ENCODE results near the gene SELENOS. TPM values are rescaled to one million over a fixed set of nuclear protein-coding genes. Genes with fewer than 3 reads are reported as not detected.

Gene SELENOS, protein sequence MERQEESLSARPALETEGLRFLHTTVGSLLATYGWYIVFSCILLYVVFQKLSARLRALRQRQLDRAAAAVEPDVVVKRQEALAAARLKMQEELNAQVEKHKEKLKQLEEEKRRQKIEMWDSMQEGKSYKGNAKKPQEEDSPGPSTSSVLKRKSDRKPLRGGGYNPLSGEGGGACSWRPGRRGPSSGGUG
- 41.5 TPM for polyA plus RNA-seq (2012; ENCODE audit: insufficient read depth, insufficient read length)

DNA sequence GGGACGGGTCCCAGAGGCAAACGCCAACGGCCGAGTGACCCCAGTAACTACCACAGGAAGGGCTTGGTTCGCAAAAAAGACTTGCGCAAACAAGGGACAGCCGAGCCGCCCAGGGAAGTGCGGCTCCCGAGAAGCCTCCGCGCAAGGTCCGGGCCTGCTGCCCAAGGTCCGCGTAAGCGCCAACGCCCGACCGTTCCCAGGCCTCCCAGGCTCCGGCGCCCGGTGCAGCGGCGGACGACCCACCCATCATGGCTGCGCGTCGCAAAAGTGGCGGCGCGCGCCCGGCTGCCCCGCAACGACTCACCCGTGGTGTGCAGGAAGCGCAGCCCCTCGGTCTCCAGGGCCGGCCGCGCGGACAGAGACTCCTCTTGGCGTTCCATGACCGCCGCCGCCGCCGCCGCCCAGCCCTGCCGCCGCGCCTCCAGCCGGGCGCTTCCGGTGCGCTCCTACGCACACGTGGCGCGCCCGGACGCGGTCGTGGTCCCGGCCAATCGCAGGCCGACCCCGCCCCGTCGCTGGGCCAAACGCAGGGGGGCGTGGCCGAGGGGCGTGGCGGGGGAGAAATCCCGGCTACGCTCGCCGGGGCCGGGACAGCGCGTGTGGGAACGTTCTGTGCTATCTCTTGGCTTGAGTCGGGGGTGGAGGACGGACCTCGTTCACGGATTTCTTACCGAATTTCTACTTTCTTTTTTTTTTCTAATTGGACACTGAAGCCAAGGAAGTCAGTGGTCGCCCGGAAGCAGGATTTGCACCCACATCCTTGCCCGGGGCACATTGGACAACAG, at the start of gene SELENOS:
Gene SELENOS (minus strand): TSS at position 448 of the 785 bp plus-strand sequence. CDS start 68 bp downstream, at position 380.
- peak; percentile 67 for DNase-seq (ENCODE audit: low read depth, low spot score)
- peak within 1 kb of the TSS; percentile 91 for H3K4me3 ChIP-seq (ENCODE audit: low read length)

DNA sequence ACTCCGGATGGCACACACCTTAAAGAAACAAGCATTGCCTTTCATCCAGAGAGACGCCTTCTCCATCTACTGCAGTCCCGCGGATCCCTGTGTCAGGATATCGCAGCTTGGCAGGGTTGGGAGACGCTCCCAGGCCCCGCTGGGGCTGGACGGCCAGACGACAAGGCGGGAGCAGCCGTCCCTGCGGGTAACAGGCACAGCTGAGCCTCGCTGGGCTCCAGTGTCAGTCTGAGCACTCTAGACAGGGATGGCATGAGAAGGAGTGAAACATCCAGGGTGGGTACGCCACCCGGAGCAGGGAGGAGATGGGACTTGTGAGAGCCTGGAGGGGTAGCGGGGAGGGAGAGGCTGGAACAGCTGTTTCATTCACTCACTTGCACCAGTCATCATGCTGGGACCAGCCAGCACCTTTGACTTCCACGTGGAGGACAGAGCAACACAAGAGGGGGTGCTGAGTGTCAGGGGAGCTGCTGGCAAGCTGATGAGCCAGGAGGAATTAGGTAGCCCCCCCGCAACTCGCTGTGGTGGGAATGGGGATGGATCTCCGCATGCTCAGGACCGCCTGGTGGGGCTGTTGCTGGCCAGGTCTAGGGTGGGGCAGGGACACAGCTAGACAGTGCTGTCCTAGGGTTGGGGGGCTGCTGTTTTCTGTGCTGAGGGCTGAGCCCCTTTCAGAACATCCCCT, 49.3 kb upstream of the SELENOS start:
- DNase-seq (ENCODE audit: low read depth, low spot score): no peak
- no peak overlapping the region for H3K4me3 ChIP-seq (ENCODE audit: low read length)

DNA sequence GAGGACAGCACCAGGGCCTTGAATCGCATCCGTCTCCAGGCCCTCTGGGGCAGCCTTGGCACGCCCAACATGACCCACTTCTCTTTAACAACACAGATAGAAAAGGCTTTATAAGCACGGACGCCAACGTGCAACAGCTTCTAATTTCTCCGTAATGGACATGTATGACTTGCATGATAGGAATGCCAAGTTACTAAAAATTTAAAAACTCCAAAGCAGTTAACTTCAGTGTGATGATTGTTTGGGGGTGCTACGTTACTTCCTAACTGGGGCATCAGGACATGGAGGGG, 48.7 kb upstream of the SELENOS start:
- no peak overlapping the region for H3K4me3 ChIP-seq (ENCODE audit: low read length)
- DNase-seq (ENCODE audit: low read depth, low spot score): no peak

DNA sequence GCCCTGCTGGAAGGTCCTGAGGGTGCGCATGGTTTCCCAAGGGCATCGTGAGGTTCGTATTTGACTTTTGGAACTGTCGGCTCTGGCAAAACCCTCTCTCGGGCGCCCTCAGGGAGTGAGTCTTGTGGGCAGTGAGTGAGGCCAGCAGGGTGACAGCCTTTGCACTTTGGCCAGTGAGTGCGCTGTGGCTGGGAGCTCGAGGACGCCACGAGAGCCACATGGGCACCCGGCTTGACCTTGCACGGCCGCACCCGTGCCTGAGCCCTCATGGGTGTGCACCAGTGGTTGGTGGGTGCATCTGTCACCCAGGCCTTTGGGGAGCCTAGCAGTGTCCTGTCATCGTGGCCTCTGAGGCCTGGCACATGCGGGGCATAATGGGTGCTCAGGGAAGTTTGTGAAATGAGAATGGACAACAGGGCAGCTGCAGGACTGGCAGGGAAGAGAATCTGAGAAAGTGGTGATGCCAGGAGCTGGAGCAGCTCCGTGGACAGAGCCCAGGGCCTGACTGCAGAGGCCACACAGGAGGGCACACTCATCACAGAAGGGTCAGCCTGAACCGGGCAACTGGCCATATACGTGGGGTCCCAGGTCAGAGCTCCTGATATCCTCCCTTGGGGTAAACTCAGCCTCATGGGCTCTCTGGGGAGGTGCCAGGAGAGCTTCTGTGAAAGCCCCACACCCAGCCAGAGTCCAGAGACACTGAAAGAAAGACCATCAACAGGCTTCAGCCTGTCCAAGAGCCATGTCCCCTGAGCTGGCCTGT, 48.2 kb upstream of the SELENOS start:
- no peak for DNase-seq (ENCODE audit: low read depth, low spot score)
- no peak overlapping the region for H3K4me3 ChIP-seq (ENCODE audit: low read length)

DNA sequence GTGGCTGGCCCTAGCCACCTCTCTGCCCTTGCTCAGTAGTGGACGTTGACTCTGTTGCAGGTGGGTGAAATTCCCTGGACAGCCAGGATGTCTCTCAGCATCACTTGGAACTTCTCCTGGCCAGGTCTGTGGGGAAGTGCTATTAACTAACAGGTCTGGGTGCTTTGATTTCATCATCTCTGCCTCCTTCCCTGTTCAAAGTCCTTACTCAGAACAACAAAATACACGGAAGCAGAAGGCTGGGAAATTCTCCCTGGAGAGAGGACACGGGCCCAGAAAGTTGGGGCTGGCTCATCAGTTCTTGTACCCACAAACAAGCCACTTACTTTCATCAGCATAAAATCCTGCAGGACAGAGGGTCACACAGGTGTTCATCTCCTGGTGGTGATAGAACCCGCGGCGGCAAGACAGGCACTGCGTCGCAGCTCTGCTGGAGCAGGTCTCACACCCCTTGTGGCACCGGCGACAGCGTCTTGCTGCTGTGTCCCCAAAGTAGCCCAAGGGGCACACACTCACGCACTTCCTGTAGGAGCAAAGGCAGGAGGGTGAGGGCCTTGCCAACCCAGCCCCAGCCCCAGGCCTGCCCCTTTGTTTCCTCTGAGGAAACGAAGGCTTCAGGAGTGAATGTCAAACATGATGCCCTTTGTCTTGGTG, 47.4 kb upstream of the SELENOS start:
- no peak for DNase-seq (ENCODE audit: low read depth, low spot score)

DNA sequence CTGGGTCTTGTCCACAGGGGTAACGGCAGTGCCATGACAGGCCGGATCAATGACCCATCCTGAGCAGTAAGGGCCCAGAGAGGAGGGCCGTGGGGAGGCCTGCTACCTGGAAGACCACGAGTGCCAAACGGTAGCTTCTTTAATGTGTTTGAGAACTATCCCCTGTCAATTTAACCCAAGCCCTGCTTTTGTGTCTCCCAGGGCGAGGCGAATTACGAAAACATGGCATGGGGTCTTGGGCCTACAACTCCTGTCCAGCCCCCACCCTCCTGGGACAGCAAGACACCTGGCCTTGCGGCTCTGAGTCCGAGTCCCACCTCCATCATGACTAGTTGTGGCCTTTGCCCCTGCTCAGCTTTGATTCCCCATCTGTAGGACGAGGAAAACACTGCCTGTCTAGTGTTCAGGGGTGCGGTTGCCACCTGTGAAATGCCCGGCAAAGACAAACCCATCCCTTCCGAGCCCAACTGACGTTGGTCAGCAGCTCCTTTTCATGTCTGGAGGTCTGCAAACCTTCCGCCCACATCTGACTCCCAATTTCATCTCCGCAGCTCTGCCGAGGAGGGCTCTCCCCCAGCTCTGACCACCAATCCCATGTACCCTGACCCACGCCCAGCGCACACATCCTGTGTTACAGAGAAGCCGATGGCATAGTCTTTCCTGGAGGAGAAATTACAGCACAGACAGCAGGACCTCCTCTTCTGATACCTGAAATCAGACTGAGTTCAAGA, 46.7 kb upstream of the SELENOS start:
- H3K4me3 ChIP-seq (ENCODE audit: low read length): no peak overlapping the region
- no peak for DNase-seq (ENCODE audit: low read depth, low spot score)

More for the DNA sequence above, 47.4 kb upstream of the SELENOS start:
- H3K4me3 ChIP-seq (ENCODE audit: low read length): no peak overlapping the region

DNA sequence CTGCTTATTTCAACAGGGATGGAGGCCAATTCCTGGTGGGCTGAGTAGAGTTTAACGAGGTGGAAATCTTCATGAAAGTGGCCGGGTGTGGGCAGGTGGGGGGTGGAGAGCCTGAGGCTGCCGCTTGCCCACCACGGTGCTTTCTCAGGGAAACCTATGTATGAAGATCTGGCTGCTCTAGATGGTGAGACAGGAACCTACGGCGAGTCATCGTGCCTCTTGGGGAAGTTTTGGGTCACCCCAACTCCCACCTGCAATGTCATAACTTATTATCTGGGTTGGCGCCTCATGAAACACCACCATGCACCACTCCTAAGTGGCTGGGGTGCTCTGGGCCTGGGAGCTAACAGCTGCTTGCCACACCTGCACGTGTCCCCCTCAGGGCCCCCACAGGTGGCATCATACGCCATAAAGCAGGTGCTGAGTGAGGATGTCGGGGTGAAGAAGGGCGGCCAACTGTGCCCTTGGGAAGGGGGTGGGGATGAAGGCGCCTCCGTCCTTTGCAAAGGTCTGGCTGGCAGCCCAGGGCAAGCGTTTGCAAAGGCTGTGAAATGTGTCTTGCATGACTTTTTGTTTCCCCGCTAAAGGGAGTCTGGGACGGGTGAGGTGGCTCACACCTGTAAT, 45.7 kb upstream of the SELENOS start:
- DNase-seq (ENCODE audit: low read depth, low spot score): no peak
- no peak overlapping the region for H3K4me3 ChIP-seq (ENCODE audit: low read length)

DNA sequence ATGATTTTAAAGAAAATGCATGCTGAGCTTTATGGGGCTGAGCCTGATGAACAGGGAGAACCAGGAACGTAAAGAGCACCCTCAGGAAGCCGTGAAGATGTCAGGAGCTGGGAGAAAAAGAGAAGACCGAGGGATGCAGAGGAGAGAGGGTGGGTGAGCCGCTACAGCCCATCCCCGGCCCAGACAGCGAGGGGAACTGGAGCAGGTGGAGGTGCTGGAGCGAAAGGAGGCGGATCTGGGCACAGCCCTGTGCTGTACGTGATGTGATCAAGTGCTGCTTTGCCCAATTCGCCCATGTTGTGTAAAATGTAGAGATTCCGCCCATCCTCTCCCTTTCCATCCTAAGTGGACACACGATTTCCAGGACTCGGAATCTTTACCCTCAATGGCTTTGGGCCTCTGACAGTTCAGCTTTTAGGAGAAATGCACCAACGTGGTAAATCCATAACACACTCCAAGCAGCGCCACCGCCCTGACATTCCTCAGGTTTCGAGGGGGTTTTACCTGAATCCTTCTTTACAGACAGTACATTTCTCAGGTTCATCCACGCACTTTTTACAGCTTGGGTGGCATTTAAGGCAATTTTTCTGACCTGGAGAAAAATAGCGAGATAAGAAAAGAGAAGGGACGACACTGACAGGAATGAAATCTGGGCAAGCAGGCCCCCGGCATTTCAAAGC, 44.9 kb upstream of the SELENOS start:
- DNase-seq (ENCODE audit: low read depth, low spot score): no peak
- no peak overlapping the region for H3K4me3 ChIP-seq (ENCODE audit: low read length)

DNA sequence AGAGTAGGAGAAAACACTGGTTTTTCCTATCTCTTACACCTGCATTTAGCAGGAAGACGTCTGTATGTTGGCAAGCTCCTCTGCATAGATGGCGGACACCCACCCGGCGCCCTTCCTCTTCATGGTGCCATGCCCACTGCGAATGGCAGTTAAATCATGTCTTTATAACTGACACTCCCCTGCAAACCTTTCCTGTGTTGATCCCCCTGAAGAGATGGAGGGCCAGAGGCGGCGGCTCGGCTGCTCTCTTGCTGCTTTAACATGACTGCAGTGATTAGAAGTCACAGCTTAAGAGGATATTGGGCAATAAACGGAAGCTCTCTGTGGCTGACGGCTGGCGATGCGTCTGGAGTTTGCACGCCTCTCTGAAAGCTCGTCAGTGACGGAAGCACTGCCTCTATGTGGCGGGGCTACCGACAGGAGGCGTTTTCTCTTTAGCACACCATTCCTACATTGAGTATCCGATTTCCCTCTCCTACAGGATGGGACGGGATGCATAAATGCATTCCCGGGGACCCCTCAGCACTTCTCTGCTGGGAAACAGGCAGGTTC, 43.3 kb upstream of the SELENOS start:
- H3K4me3 ChIP-seq (ENCODE audit: low read length): peak overlapping the region; percentile 50
- peak; percentile 93 for DNase-seq (ENCODE audit: low read depth, low spot score)

DNA sequence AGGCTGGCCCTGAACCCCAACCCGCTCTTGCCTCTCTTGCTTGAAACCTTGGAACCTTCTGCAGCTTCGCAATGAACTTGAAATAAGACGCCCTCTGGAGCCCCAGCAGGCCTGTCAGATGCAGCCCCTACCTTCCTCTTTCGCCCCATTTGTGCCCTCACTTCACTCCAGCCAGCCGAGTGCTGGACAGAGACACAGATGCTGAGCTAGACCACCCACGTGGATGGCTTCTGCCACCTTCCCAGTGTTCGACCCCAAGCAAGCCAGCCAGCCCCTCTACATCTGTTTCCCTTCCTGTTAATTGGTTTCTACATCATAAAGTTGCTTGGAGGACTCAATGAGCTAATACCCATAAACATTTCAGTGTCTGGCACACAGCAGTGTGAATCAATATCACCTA, 41.6 kb upstream of the SELENOS start:
- no peak overlapping the region for H3K4me3 ChIP-seq (ENCODE audit: low read length)
- DNase-seq (ENCODE audit: low read depth, low spot score): no peak

DNA sequence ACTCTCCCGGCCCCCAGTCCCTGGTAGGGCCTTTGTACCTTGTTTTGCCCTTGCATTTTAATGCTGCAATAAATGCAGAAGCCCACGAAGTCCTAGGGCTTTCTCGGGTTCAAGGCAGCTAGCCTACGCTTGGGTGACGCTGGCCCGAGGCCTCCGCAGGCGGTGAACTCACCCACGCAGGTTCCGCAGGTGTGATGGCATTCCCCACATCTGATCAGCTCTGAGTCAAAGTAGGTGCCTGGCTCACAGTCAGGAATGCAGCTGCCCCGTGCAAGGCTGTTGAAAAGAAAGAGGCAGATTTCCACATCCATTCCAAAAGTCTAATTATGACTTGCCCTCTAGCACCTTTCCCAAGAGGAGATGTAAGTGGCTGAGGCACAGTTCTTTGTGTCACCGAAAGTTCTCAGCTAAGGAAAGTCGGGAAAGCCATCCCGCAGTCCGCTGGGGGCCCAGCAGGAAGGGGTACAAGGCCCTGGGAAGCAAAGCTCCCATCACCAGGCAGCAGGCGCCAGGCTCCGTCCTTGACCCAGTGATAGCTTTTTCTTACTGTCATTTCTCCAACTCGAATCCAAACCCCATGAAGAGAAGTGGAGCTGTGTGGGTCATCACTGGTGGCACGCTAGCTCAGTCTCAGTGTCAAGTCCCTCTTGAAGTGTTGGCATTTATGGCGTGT, 41.0 kb upstream of the SELENOS start:
- no peak overlapping the region for H3K4me3 ChIP-seq (ENCODE audit: low read length)
- DNase-seq (ENCODE audit: low read depth, low spot score): no peak

DNA sequence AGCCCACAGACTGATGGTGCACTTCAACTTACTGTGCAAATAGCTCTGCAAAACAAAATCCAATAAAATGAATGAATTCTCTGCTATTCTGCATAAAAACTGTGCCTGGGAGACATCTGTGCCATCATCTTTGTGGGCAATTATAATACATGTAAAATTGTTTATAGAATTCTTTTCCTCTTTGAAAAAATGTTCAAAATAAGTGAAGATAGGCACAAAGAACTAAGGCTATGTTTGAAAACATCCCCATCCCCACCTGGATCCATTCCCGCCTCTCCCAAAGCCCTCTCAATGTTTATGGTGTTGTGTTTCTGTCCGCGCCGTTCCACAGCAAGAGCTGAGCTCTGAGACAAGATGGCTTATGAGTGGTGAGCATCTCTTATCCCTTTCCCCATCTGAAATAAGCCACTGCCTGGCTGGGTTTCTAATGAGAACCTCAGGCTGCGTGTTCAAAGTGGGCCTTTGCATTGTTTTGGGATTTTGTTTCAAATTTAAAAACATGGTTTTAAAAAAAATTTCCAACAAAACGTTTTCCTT, 40.1 kb upstream of the SELENOS start:
- no peak for DNase-seq (ENCODE audit: low read depth, low spot score)
- no peak overlapping the region for H3K4me3 ChIP-seq (ENCODE audit: low read length)

DNA sequence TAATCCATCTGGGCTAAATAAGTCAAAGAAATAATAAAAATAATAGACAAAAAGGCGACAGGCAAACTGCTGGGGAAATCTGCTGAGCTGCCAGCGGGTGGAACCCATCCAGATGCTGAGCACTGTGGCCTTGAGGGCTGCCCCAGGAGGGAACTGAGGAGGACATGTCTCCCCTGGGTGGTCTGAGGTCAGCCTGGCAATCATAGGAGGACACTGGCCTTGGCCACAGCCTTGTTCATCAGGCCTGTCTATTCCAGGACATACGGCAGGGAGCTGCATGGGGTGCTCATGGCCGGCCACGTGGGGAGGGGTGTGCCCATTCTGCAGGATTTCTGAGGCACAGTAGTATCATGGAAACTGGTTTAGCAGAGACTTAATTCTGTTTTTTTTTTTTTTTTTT, 39.2 kb upstream of the SELENOS start:
- no peak for DNase-seq (ENCODE audit: low read depth, low spot score)
- H3K4me3 ChIP-seq (ENCODE audit: low read length): no peak overlapping the region

DNA sequence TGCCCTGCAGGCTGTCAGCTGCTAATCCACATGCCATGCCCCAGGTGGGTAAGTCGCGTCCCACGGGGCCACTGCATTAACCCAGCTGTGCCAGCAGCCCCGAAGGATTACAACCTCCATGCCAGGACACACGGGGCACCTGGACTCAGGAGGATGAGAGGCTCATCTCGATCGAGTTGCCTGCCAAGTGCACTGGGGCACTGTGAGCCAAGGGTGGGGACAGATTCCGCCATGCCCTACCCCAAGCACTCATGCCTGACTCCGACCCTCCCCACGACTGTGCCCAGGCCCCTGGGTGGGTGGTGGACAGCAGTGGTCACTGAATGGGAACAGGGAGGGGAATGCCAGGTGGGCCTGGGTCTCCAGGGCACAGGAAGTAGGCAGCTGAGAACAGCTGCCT, 38.5 kb upstream of the SELENOS start:
- DNase-seq (ENCODE audit: low read depth, low spot score): no peak
- H3K4me3 ChIP-seq (ENCODE audit: low read length): no peak overlapping the region

DNA sequence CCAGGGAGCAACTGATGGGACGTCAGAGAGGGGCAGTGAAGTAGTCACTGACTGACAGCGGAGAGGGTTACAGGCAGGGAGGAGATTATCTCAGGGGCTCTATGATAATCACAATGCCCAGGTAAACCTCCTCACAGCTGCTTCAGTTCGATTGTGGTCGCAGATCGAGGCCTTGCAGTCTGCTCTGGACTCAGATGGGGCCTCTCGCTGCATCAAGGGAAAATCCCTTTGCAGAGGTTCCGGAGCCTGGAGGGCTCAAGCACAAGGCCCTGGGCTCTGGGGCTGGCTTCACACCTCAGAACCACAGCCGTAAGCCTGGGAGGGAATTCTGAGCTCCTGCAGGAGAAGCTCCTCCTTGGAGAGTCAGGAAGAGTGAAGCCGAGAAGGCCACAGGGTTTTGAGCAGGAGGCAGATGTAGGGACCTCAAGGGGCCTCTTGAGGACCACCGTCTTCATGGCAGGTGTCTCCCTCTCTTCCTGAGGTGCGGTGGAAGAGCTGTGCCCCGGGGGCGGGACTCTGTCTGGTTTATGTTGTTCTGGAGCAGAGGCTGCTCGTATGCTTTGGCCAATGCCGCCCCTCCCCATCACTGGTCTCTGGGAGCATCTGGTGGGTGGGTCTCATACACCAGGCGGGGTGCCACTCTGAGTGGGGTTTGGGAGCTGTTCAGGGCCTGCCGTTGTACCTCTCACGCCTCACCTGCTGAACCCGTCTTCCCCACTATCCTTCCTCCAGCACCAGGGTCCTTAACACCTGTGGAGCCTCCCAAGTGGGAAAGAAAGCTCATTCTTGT, 37.2 kb upstream of the SELENOS start:
- DNase-seq (ENCODE audit: low read depth, low spot score): no peak
- H3K4me3 ChIP-seq (ENCODE audit: low read length): no peak overlapping the region
